Trophoblast cell (in vitro differentiated cells and primary cell): ENCODE data around the gene ALG3.

ENCODE experiments used
- DNase-seq, 2 donors: peaks; one replicate each; pipeline ENCODE4 v3.0.0-alpha.2; 2016
- H2AFZ ChIP-seq: 2 replicates; pipeline ENCODE4 v1.6.1; 2013; ENCODE audit warnings: low read length, moderate library complexity, mild to moderate bottlenecking; ENCODE audit not compliant: insufficient read depth, poor library complexity
- H2AK5ac ChIP-seq: 2 replicates; pipeline ENCODE4 v1.6.1; 2013; ENCODE audit warnings: mild to moderate bottlenecking, low read length
- H2BK120ac ChIP-seq: 2 replicates; pipeline ENCODE4 v1.6.1; 2013; ENCODE audit warnings: low read length, mild to moderate bottlenecking, moderate library complexity; ENCODE audit not compliant: insufficient read depth, poor library complexity
- H2BK12ac ChIP-seq: 2 replicates; pipeline ENCODE4 v1.6.1; 2013; ENCODE audit warnings: mild to moderate bottlenecking, low read length, moderate library complexity
- H2BK5ac ChIP-seq: 2 replicates; pipeline ENCODE4 v1.6.1; 2013; ENCODE audit warnings: low read length, low read depth, moderate library complexity, mild to moderate bottlenecking; ENCODE audit not compliant: poor library complexity
- H3K14ac ChIP-seq: 2 replicates; pipeline ENCODE4 v1.6.1; 2013; ENCODE audit warnings: mild to moderate bottlenecking, low read length
- H3K18ac ChIP-seq: 2 replicates; pipeline ENCODE4 v1.6.1; 2013; ENCODE audit warnings: mild to moderate bottlenecking, low read length
- H3K23ac ChIP-seq: 2 replicates; pipeline ENCODE4 v1.6.1; 2013; ENCODE audit warnings: low read length
- H3K27ac ChIP-seq: 2 replicates; pipeline ENCODE4 v1.5.1; 2013; ENCODE audit warnings: low read depth, mild to moderate bottlenecking, inconsistent platforms, low read length, moderate library complexity
- H3K27me3 ChIP-seq: 2 replicates; pipeline ENCODE4 v1.6.1; 2013; ENCODE audit warnings: inconsistent platforms, mild to moderate bottlenecking, low read length, moderate library complexity; ENCODE audit not compliant: insufficient read depth
- H3K36me3 ChIP-seq, 2 experiments: 1 replicate in 1 of 2; 2 replicates in 1 of 2; pipeline ENCODE4 v1.6.1; 2013; ENCODE audit warnings: low read length in 2 of 2, mild to moderate bottlenecking in 2 of 2, moderate library complexity in 1 of 2; ENCODE audit not compliant: insufficient read depth in 2 of 2, control insufficient read depth in 1 of 2
- H3K4ac ChIP-seq: 2 replicates; pipeline ENCODE4 v1.6.1; 2013; ENCODE audit warnings: low read depth, mild to moderate bottlenecking, low read length, moderate library complexity
- H3K4me1 ChIP-seq, 2 experiments: 1 replicate in 1 of 2; 2 replicates in 1 of 2; pipeline ENCODE4 v1.6.1; 2013; ENCODE audit warnings: low read length in 2 of 2, mild to moderate bottlenecking in 2 of 2, moderate library complexity in 1 of 2; ENCODE audit not compliant: insufficient read depth in 2 of 2, control insufficient read depth in 1 of 2
- H3K4me2 ChIP-seq: 2 replicates; pipeline ENCODE4 v1.6.1; 2013; ENCODE audit warnings: inconsistent platforms, mild to moderate bottlenecking, low read length, moderate library complexity
- H3K4me3 ChIP-seq: 2 replicates; pipeline ENCODE4 v1.5.1; 2013; ENCODE audit warnings: mild to moderate bottlenecking, low read depth, low read length, inconsistent platforms
- H3K79me1 ChIP-seq: one replicate; pipeline ENCODE4 v1.6.1; 2013; ENCODE audit warnings: low read length
- H3K79me2 ChIP-seq: 2 replicates; pipeline ENCODE4 v1.6.1; 2013; ENCODE audit warnings: low read length, mild to moderate bottlenecking; ENCODE audit not compliant: control insufficient read depth, insufficient read depth, poor library complexity
- H3K9ac ChIP-seq: 2 replicates; pipeline ENCODE4 v1.6.1; 2013; ENCODE audit warnings: mild to moderate bottlenecking, low read length
- H3K9me3 ChIP-seq: 2 replicates; pipeline ENCODE4 v1.6.1; 2013; ENCODE audit warnings: low read depth, mild to moderate bottlenecking, control low read depth, inconsistent platforms, low read length; ENCODE audit not compliant: insufficient read depth
- H4K12ac ChIP-seq: 2 replicates; pipeline ENCODE4 v1.6.1; 2013; ENCODE audit warnings: low read depth, mild to moderate bottlenecking, low read length, moderate library complexity
- H4K8ac ChIP-seq: 2 replicates; pipeline ENCODE4 v1.6.1; 2013; ENCODE audit warnings: low read depth, mild to moderate bottlenecking, low read length, moderate library complexity
- H4K91ac ChIP-seq: one replicate; pipeline ENCODE4 v1.6.1; 2013; ENCODE audit warnings: low read depth, mild to moderate bottlenecking, low read length, moderate library complexity
- WGBS: extraction: QIAGEN DNeasy Blood & Tissue Kit; methylation state at CpG from one replicate; pipeline ENCODE4 v1.1.7; 2013; ENCODE audit warnings: missing lambda C conversion rate; ENCODE audit not compliant: insufficient read length, insufficient coverage; ENCODE audit errors: extremely low coverage; 5-methylcytosine and 5-hydroxymethylcytosine counted together

Gene ALG3

DNA sequence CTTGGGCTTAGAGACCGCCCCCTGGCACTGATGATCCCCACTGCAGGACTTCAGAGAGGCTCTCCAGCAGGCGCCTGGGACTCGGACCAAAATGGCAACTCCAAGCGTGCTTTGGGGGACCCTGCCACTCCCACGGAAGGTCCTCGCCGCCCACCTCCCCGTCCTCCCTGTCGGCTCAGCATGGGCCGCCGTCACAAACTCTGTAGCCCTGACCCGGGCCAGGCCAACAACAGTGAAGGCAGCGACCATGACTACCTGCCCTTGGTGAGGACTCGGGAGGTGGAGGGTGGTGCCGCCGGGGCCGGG is 7.7 kb downstream of the ALG3 start:
- Histone ChIP-seq H2BK12ac (no peak overlapping the region), H3K18ac (no peak overlapping the region), H4K12ac (no peak overlapping the region), H3K4ac (no peak overlapping the region), H3K27me3 (no peaks in the 10 kb centered on the region), H3K14ac (no peak overlapping the region), H2AFZ (no peak overlapping the region), H3K4me2 (no peak overlapping the region), H2BK120ac (no peak overlapping the region), H4K8ac (no peak overlapping the region), H3K27ac (no peak overlapping the region), H3K23ac (no peak overlapping the region), H3K4me3 (no peak overlapping the region), H3K79me2 (no peaks in the 10 kb centered on the region), H3K9me3 (no peaks in the 10 kb centered on the region), H3K79me1 (no peaks in the 10 kb centered on the region), H3K9ac (no peak overlapping the region), H3K4me1 (no peaks in the 10 kb centered on the region), H3K36me3 (peaks cover 27 to 34% of the 10 kb centered on the region in 2 experiments), H2AK5ac (no peak overlapping the region), H2BK5ac (no peak overlapping the region), H4K91ac (no peak overlapping the region)
- DNase-seq: no peak
- WGBS: no CpG with 5 or more reads among the region's 17 CpGs

DNA sequence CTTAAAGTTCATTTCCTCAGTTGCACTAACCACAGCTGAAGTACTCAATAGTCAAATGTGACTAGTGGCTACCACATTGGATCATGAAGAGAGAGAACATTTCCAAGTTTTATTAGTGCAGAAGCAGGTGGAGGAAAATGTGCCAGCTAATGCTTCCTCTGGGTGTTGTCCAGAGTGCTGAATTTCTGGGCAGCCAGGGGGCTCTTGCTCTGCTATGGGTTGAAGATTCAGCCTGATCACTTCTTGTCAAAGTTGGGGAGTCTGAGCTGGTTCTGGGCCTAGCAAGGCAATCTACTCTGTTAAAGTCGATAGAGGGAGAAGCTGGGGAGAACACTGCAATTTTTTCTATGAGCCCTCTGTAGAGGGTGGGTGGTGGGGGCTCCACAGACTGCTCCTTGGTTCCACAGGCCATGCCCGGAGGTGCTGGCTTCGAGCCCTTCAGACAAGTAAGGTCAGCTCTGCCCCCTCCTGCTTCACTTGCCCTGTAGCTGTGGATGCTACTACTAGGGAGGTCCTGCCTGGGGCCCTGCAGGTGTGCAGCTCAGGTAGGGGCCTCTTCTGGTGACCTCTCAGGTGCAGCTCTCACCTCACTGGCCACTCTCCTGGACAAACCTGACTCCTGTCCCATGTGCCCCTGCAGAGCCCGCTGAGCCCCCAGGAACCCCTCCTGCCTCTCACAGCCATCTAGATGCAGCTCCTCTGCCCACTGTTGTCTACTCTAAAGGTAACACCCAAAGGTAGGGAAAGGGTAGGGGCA is 8.2 kb downstream of the ALG3 start:
- H2BK120ac ChIP-seq: no peak overlapping the region
- no CpG with 5 or more reads among the region's 4 CpGs for WGBS

GRCh38 chr3:184239708-184240107 is 9.1 kb downstream of the ALG3 start:
- H4K8ac ChIP-seq: no peak overlapping the region
- H3K9me3 ChIP-seq: no peaks in the 10 kb centered on the region
- peaks cover 20 to 25% of the 10 kb centered on the region in 2 experiments for H3K36me3 ChIP-seq
- H3K79me2 ChIP-seq: no peaks in the 10 kb centered on the region
- H2BK120ac ChIP-seq: no peak overlapping the region
- no peaks in the 10 kb centered on the region for H3K4me1 ChIP-seq
- H4K12ac ChIP-seq: no peak overlapping the region
- no peak overlapping the region for H3K4me3 ChIP-seq
- H3K27me3 ChIP-seq: no peaks in the 10 kb centered on the region
- no CpG with 5 or more reads among the region's 7 CpGs for WGBS
- no peak overlapping the region for H3K18ac ChIP-seq
- no peak overlapping the region for H3K4me2 ChIP-seq
- no peak overlapping the region for H2AK5ac ChIP-seq
- H3K27ac ChIP-seq: no peak overlapping the region
- no peak overlapping the region for H4K91ac ChIP-seq
- H3K14ac ChIP-seq: no peak overlapping the region
- H3K79me1 ChIP-seq: no peaks in the 10 kb centered on the region
- H2AFZ ChIP-seq: no peak overlapping the region
- H2BK12ac ChIP-seq: no peak overlapping the region
- H3K23ac ChIP-seq: no peak overlapping the region
- H3K4ac ChIP-seq: no peak overlapping the region
- DNase-seq: no peak
- no peak overlapping the region for H2BK5ac ChIP-seq
- H3K9ac ChIP-seq: no peak overlapping the region

More for the DNA sequence above, 8.2 kb downstream of the ALG3 start:
- Histone ChIP-seq H4K12ac (no peak overlapping the region), H3K4me3 (no peak overlapping the region), H3K18ac (no peak overlapping the region), H3K4me2 (no peak overlapping the region), H3K23ac (no peak overlapping the region), H2BK5ac (no peak overlapping the region), H3K4me1 (no peaks in the 10 kb centered on the region), H4K91ac (no peak overlapping the region), H2AK5ac (no peak overlapping the region), H3K27ac (no peak overlapping the region), H2AFZ (no peak overlapping the region), H3K27me3 (no peaks in the 10 kb centered on the region), H3K79me2 (no peaks in the 10 kb centered on the region), H4K8ac (no peak overlapping the region), H3K9ac (no peak overlapping the region), H2BK12ac (no peak overlapping the region), H3K36me3 (peaks cover 27 to 33% of the 10 kb centered on the region in 2 experiments), H3K14ac (no peak overlapping the region), H3K4ac (no peak overlapping the region), H3K9me3 (no peaks in the 10 kb centered on the region), H3K79me1 (no peaks in the 10 kb centered on the region)
- peak in 1 of 2 donors; percentile 25 for DNase-seq

DNA sequence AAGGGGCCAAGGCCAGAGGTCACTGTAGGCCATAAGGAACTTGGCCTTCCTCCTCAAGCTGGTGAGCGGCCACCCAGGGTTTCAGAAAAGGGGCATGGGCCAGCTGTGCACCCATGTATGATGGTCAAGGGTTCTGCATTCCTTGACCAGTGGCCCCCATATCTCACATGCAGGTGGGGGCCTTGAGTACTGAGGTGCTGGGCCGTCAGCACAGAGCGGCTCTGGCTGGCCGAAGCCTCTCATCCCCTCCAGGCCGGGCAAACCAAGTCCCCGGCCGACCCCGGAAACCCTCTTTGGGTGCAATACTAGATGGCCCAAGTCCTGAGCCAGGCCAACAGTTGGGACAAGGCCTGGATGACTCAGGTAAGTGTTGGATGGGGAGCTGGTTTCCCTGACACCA is 9.5 kb downstream of the ALG3 start:
- no peak overlapping the region for H2BK12ac ChIP-seq
- no peaks in the 10 kb centered on the region for H3K4me1 ChIP-seq
- H4K91ac ChIP-seq: no peak overlapping the region
- no CpG with 5 or more reads among the region's 8 CpGs for WGBS
- H2AK5ac ChIP-seq: no peak overlapping the region
- H3K79me2 ChIP-seq: no peaks in the 10 kb centered on the region
- H3K27me3 ChIP-seq: no peaks in the 10 kb centered on the region
- no peak overlapping the region for H3K4me3 ChIP-seq
- H2AFZ ChIP-seq: no peak overlapping the region
- no peaks in the 10 kb centered on the region for H3K79me1 ChIP-seq
- no peak overlapping the region for H4K8ac ChIP-seq
- H3K9me3 ChIP-seq: no peaks in the 10 kb centered on the region
- DNase-seq: no peak
- no peak overlapping the region for H3K4me2 ChIP-seq
- H4K12ac ChIP-seq: no peak overlapping the region
- H3K9ac ChIP-seq: no peak overlapping the region
- no peak overlapping the region for H2BK120ac ChIP-seq
- H3K27ac ChIP-seq: no peak overlapping the region
- peaks cover 16 to 21% of the 10 kb centered on the region in 2 experiments for H3K36me3 ChIP-seq
- H3K23ac ChIP-seq: no peak overlapping the region
- no peak overlapping the region for H3K18ac ChIP-seq
- no peak overlapping the region for H3K4ac ChIP-seq
- no peak overlapping the region for H3K14ac ChIP-seq
- H2BK5ac ChIP-seq: no peak overlapping the region
